SK-N-SH (cell line): Measurements from ENCODE around the gene TRIM8. TPM values are rescaled to one million over a fixed set of nuclear protein-coding genes. Genes with fewer than 3 reads are reported as not detected.

Experiments
- CTCF ChIA-PET: fragments of 300-600, 350-600 bp; formaldehyde crosslinking; extraction: SDS; loops from one replicate; lab custom pipeline; 2021; lab: Yijun Ruan, JAX
- POLR2A ChIA-PET: fragments of 350-600 bp; sonication (Branson Sonifier 250); formaldehyde crosslinking; extraction: SDS; loops from one replicate; lab custom pipeline; 2020; ENCODE audit warnings: antibody characterized with exemption, inconsistent platforms; lab: Yijun Ruan, JAX
- DNase-seq: peaks from one replicate; pipeline ENCODE4 v3.0.0; 2012
- H2AFZ ChIP-seq: fragments of 200-600 bp; sonication (generic); 2 replicates; pipeline ENCODE4 v1.8.1; 2016; ENCODE audit warnings: antibody characterized with exemption, mild to moderate bottlenecking, low read depth
- H3F3A ChIP-seq: fragments of 200-600 bp; sonication (generic); replicated peaks from 2 replicates; pipeline ENCODE3; 2016; ENCODE audit warnings: antibody characterized with exemption, mild to moderate bottlenecking; ENCODE audit not compliant: insufficient read depth
- H3K27ac ChIP-seq, 2 experiments: fragments of 200-500 bp in 1 of 2; fragments of 200-600 bp in 1 of 2; sonication (Bioruptor generic) in 1 of 2; sonication (generic), shearing (Covaris generic) in 1 of 2; 2 replicates each; pipeline versions ENCODE4 v1.5.1 to v1.6.1; 2014 to 2016; ENCODE audit warnings: low read depth in 2 of 2, inconsistent platforms in 1 of 2, low read length in 1 of 2, mild to moderate bottlenecking in 1 of 2, mixed read lengths in 1 of 2
- H3K27me3 ChIP-seq: fragments of 200-600 bp; sonication (generic), shearing (Covaris generic); 2 replicates; pipeline ENCODE4 v1.6.1; 2016; ENCODE audit warnings: mixed run types; ENCODE audit not compliant: insufficient read depth
- H3K36me3 ChIP-seq, 2 experiments: fragments of 200-500 bp in 1 of 2; fragments of 200-600 bp in 1 of 2; sonication (Bioruptor generic) in 1 of 2; sonication (generic) in 1 of 2; replicated peaks in 1 of 2; 2 replicates each; pipeline versions ENCODE3 to v1.5.1; 2014 to 2016; ENCODE audit warnings: low read length in 1 of 2, mild to moderate bottlenecking in 1 of 2; ENCODE audit not compliant: insufficient read depth in 2 of 2, control insufficient read depth in 1 of 2
- H3K4me1 ChIP-seq, 2 experiments: fragments of 200-500 bp in 1 of 2; fragments of 200-600 bp in 1 of 2; sonication (Bioruptor generic) in 1 of 2; sonication (generic), shearing (Covaris generic) in 1 of 2; 2 replicates each; pipeline versions ENCODE4 v1.5.1 to v1.6.1; 2014 to 2016; ENCODE audit warnings: low read depth in 1 of 2, low read length in 1 of 2, mixed run types in 1 of 2; ENCODE audit not compliant: insufficient read depth in 2 of 2, control insufficient read depth in 1 of 2
- H3K4me2 ChIP-seq: fragments of 200-600 bp; sonication (generic), shearing (Covaris generic); 2 replicates; pipeline ENCODE4 v1.6.1; 2017; ENCODE audit warnings: mixed run types
- H3K4me3 ChIP-seq, 2 experiments: fragments of 200-500 bp in 1 of 2; fragments of 200-600 bp in 1 of 2; sonication (Bioruptor generic) in 1 of 2; sonication (generic), shearing (Covaris generic) in 1 of 2; 2 replicates each; pipeline versions ENCODE4 v1.5.1 to v1.8.1; 2014 to 2016; ENCODE audit warnings: low read depth in 2 of 2, inconsistent platforms in 1 of 2, low read length in 1 of 2, mild to moderate bottlenecking in 1 of 2, mixed read lengths in 1 of 2, moderate library complexity in 1 of 2
- H3K79me2 ChIP-seq: fragments of 200-600 bp; sonication (generic); 2 replicates; pipeline ENCODE4 v1.8.1; 2017; ENCODE audit warnings: mild to moderate bottlenecking; ENCODE audit not compliant: insufficient read depth
- H3K9ac ChIP-seq: fragments of 200-600 bp; sonication (generic); 2 replicates; pipeline ENCODE4 v1.6.1; 2017; ENCODE audit warnings: mixed run types
- H3K9me2 ChIP-seq: fragments of 200-600 bp; sonication (generic); 2 replicates; pipeline ENCODE4 v1.6.1; 2017; ENCODE audit warnings: mixed run types
- H3K9me3 ChIP-seq: fragments of 200-600 bp; sonication (generic); 2 replicates; pipeline ENCODE4 v1.6.1; 2017; ENCODE audit warnings: mixed run types, mild to moderate bottlenecking, moderate library complexity
- H4K20me1 ChIP-seq: fragments of 200-600 bp; sonication (generic); 2 replicates; pipeline ENCODE4 v1.6.1; 2017; ENCODE audit warnings: mild to moderate bottlenecking, mixed run types; ENCODE audit not compliant: insufficient read depth
- CHD2 ChIP-seq: fragments of 150-350 bp; IDR thresholded peaks from 2 replicates; pipeline ENCODE4 v1.6.1; 2018; ENCODE audit warnings: low read length; ENCODE audit not compliant: partially characterized antibody
- FOSL2 ChIP-seq: IDR thresholded peaks from 2 replicates; pipeline ENCODE4 v1.4.0; 2012; ENCODE audit warnings: low read depth, mild to moderate bottlenecking, moderate library complexity, borderline replicate concordance
- FOXM1 ChIP-seq: IDR thresholded peaks from 2 replicates; pipeline ENCODE4 v1.4.0; 2012; ENCODE audit warnings: low read depth, mild to moderate bottlenecking
- MAX ChIP-seq: IDR thresholded peaks from 2 replicates; pipeline ENCODE4 v1.4.0; 2012; ENCODE audit warnings: low read depth
- MXI1 ChIP-seq: IDR thresholded peaks from 2 replicates; pipeline ENCODE4 v1.6.1; 2012; ENCODE audit warnings: mild to moderate bottlenecking, low read depth, low read length, improper control_type of control experiment
- NFIC ChIP-seq: IDR thresholded peaks from 2 replicates; pipeline ENCODE4 v1.4.0; 2012; ENCODE audit warnings: borderline replicate concordance
- NRF1 ChIP-seq: IDR thresholded peaks from 2 replicates; pipeline ENCODE4 v1.6.1; 2012; ENCODE audit warnings: low read depth, mild to moderate bottlenecking, low read length
- POLR2AphosphoS5 ChIP-seq: IDR thresholded peaks from 2 replicates; pipeline ENCODE4 v1.6.1; 2012; ENCODE audit warnings: low read depth, low read length
- REST ChIP-seq: IDR thresholded peaks from 2 replicates; pipeline ENCODE4 v1.6.1; 2012; ENCODE audit warnings: mild to moderate bottlenecking, low read depth, low read length, moderate library complexity
- RFX5 ChIP-seq: IDR thresholded peaks from 2 replicates; pipeline ENCODE4 v1.6.1; 2012; ENCODE audit warnings: mild to moderate bottlenecking, improper control_type of control experiment, low read length
- SMC3 ChIP-seq: IDR thresholded peaks from 2 replicates; pipeline ENCODE4 v1.6.1; 2012; ENCODE audit warnings: low read depth, low read length, improper control_type of control experiment
- TAF1 ChIP-seq: IDR thresholded peaks from 2 replicates; pipeline ENCODE4 v1.6.1; 2012; ENCODE audit warnings: low read depth, mild to moderate bottlenecking, low read length, moderate library complexity, borderline replicate concordance
- TCF12 ChIP-seq: IDR thresholded peaks from 2 replicates; pipeline ENCODE4 v1.4.0; 2012
- ZBTB33 ChIP-seq: IDR thresholded peaks from 2 replicates; pipeline ENCODE4 v1.4.0; 2012; ENCODE audit warnings: low read depth, borderline replicate concordance
- WGBS: methylation state at CpG from one replicate; pipeline ENCODE4 v1.1.6; 2017; ENCODE audit warnings: low lambda C conversion rate; 5-methylcytosine and 5-hydroxymethylcytosine counted together
- polyA plus RNA-seq, 3 experiments: library from polyadenylated mRNA; depleted of rRNA; stranded (reverse); fragments of >200 nt; gene quantifications; 2 replicates each; pipeline ENCODE4 v1.2.3, GENCODE V29; 2012
- TF ChIP-seq, protein P1 (sequence below): fragments of 150-350 bp; IDR thresholded peaks from 2 replicates; pipeline ENCODE4 v1.6.1; 2017; ENCODE audit warnings: antibody characterized with exemption, low read length, low read depth, borderline replicate concordance
- TF ChIP-seq, protein P2 (sequence below): IDR thresholded peaks from 2 replicates; pipeline ENCODE4; 2012

TRIM8 gene
- polyA plus RNA-seq, 1 of the 3 experiments (the other 2 are of a cell fraction) = 108 TPM

- no peak overlapping the region for H3K9ac ChIP-seq
- DNase-seq = no peak
- H3K4me1 ChIP-seq = peaks cover 3 to 5% of the 10 kb centered on the region in 2 experiments; a peak in 2 of 4 replicates
- H3K36me3 ChIP-seq = peaks cover 4 to 24% of the 10 kb centered on the region in 2 experiments
- ChIA-PET POLR2A (no interaction called here), CTCF (interaction anchor here (0.7 to 3.7 kb wide), 18 partner anchors 8 to 135 kb away, joined by 3 to 29 read pairs (median 4); partner anchors contain the start of gene ACTR1A)
- no peaks in the 10 kb centered on the region for H4K20me1 ChIP-seq
- H3K9me3 ChIP-seq = no peaks in the 10 kb centered on the region
- no peak overlapping the region for H2AFZ ChIP-seq
- no peaks in the 10 kb centered on the region for H3K9me2 ChIP-seq
- no peaks in the 10 kb centered on the region for H3K79me2 ChIP-seq
- H3F3A ChIP-seq = no peaks in the 10 kb centered on the region
- WGBS = 85% methylated on average over 4 of the region's 4 CpGs
- no peak for TF ChIP-seq FOSL2
- no peak for TF ChIP-seq SMC3
- no peak for TF ChIP-seq NRF1
- TF ChIP-seq MAX = no peak
- no peak for TF ChIP-seq POLR2AphosphoS5
- no peak for TF ChIP-seq ZBTB33
- TF ChIP-seq CHD2 = no peak
- no peak for TF ChIP-seq MXI1
- TF ChIP-seq FOXM1 = no peak
- no peak for TF ChIP-seq TCF12
- no peak for TF ChIP-seq RFX5
- TF ChIP-seq, protein P1, sequence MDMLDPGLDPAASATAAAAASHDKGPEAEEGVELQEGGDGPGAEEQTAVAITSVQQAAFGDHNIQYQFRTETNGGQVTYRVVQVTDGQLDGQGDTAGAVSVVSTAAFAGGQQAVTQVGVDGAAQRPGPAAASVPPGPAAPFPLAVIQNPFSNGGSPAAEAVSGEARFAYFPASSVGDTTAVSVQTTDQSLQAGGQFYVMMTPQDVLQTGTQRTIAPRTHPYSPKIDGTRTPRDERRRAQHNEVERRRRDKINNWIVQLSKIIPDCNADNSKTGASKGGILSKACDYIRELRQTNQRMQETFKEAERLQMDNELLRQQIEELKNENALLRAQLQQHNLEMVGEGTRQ = no peak
- TF ChIP-seq TAF1 = no peak
- TF ChIP-seq REST = no peak
- TF ChIP-seq NFIC = no peak
- TF ChIP-seq, protein P2, sequence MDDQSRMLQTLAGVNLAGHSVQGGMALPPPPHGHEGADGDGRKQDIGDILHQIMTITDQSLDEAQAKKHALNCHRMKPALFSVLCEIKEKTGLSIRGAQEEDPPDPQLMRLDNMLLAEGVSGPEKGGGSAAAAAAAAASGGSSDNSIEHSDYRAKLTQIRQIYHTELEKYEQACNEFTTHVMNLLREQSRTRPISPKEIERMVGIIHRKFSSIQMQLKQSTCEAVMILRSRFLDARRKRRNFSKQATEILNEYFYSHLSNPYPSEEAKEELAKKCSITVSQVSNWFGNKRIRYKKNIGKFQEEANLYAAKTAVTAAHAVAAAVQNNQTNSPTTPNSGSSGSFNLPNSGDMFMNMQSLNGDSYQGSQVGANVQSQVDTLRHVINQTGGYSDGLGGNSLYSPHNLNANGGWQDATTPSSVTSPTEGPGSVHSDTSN = no peak
- no peaks in the 10 kb centered on the region for H3K27me3 ChIP-seq
- no peak overlapping the region for H3K4me2 ChIP-seq
- H3K4me3 ChIP-seq = no peak overlapping the region
- no peak overlapping the region; a peak in 1 of 4 replicates for H3K27ac ChIP-seq
Observed at GRCh38 chr10:102595897-102596296, 48.4 kb upstream of the TRIM8 start.
